GM19193 (cell line): Measurements from ENCODE around the gene TXN2.

Experiments used
- POLR2A ChIP-seq: IDR thresholded peaks from 4 replicates; pipeline ENCODE4 v1.6.1; 2011; ENCODE audit not compliant: insufficient read depth, insufficient read length; ENCODE audit errors: extremely low read depth

The TXN2 gene

GRCh38 chr22:36452250-36452977, 29.0 kb downstream of the TXN2 start:
- no peak for TF ChIP-seq POLR2A

DNA sequence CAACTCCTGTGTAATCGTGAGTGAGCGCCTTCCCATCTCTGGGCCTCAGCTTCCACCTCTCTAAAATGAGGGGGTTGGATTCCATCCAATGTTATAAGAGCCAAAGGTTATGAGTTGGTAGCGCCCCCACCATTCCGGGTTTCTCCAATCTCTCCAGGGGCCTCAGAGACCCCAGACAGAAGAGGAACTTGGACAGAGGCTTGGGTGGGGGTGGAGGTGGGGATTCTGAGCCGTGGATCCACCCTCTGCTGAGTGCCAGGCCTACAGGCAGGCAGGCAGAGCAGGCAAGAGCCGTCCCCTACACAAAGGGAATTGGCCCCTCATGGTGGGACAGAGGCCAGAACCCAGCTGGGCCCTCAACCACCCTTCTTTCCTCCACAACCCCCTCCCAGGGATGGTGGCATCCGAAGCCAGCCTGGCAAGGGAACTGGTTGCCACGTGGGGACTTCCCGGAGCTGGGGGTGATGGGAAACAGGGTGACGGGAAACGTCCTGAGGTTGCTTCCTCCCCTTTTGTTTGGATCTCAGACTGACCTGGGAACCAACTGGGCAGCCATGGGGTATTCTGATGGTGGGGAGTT, 31.8 kb downstream of the TXN2 start:
- no peak for TF ChIP-seq POLR2A

- no peak for TF ChIP-seq POLR2A
These were observed 33.8 kb downstream of the TXN2 start for GRCh38 chr22:36447632-36448031.

- no peak for TF ChIP-seq POLR2A
These were observed 36.2 kb downstream of the TXN2 start for GRCh38 chr22:36445158-36445668.

DNA sequence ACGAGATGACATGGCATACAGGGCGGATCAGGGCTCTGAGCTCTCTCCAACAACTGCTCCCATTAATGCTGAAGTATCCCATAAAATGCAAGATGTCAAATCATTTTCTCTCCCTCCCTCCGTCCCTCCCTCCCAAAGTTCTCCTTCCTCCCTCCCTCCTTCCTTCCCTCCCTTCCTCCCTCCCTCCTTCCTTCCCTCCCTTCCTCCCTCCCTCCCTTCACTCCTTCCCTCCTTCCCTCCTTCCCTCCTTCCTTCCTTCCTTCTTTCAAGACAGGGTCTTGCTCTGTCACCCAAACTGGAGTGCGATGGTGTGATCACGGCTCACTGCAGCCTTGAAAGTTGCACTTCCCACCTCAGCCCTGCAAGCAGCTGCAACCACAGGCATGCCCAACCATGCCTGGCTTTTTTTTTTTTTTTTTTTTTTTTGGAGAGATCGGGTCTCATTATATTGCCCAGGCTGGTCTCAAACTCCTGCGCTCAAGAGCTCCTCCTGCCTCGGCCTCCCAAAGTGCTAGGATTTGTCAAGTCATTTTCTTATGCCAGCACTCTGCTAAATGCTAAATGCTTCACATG, 38.2 kb downstream of the TXN2 start:
- TF ChIP-seq POLR2A, result no peak

DNA sequence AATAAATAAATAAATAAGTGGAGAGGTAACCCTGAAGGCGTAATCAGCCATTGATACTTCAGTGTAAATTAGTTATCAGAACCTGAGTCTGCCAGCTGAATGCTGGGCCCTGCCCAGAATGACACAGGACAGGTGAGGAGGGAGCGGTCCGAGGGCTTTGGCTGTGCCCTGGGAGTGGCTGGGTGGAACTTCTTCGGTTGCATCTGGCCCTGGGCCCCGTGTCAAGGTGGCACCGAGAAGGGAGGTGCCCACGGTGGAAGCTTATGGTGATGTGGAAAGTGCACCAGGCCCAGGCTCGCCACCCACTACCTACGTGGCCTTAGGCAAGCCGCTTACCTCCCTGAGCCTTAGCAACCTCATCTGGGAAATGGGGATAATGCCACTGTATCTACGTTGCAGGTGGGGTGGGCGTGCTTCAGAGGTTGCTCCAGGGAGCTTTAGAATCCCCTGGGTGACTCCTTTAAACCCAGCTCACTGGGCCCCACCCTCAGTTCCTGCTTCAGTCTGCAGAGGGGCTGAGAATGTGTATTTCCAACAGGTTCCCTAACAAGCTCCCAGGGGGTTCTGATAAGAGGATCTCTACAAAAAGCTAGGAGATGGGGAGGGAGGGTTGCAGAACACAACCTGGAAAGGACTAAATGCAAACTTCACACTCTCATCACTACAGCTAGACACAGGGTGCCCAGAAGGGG, 38.8 kb downstream of the TXN2 start:
- TF ChIP-seq POLR2A, result no peak

GRCh38 chr22:36440429-36441002, 40.9 kb downstream of the TXN2 start:
- no peak for TF ChIP-seq POLR2A

- no peak for TF ChIP-seq POLR2A
These were observed 41.8 kb downstream of the TXN2 start for GRCh38 chr22:36439481-36440271.

DNA sequence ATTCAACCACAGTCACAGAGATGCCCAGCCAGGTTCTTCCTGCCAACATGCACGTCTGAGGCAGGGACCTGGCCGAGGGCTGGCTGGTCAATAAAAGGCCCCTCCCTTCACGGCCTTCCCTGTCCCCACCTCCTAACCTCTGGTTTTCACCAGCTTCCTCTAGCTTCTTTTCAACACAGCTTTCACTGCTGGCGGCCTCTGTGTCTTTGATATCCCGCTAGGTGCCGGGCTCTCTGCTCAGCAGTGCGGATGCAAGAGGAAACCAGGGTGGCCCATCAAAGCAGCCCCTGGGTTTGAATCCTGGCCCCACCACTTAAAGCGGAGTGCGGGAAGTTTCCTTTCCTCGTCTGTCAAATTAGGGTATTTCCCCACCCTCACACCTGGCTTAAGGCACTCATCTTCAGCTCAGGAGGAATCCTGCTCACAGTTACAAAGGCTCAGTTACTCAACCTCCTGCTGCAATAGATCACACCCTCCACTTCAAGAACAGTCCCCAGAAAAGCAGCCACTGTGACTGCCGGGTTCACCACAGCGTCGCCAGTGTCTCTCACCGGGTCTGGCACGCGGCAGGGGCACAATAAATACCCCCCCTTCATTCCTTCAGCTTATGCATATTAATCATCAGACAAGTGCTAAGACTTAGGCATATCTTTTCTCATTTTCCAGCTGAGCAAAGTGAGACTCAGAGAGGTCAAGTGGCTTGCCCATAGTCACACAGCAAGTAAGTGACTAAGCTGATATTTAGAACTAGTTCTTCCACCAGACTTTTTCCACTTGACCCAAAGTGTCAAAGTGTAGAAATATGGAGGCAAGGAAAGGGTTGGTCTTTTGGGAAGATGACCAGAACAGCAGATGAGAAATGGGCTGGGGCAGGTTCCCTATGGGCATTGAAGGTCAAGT, 45.7 kb downstream of the TXN2 start:
- TF ChIP-seq POLR2A, result no peak

- no peak for TF ChIP-seq POLR2A
These were observed 47.9 kb downstream of the TXN2 start for GRCh38 chr22:36433318-36434231.

DNA sequence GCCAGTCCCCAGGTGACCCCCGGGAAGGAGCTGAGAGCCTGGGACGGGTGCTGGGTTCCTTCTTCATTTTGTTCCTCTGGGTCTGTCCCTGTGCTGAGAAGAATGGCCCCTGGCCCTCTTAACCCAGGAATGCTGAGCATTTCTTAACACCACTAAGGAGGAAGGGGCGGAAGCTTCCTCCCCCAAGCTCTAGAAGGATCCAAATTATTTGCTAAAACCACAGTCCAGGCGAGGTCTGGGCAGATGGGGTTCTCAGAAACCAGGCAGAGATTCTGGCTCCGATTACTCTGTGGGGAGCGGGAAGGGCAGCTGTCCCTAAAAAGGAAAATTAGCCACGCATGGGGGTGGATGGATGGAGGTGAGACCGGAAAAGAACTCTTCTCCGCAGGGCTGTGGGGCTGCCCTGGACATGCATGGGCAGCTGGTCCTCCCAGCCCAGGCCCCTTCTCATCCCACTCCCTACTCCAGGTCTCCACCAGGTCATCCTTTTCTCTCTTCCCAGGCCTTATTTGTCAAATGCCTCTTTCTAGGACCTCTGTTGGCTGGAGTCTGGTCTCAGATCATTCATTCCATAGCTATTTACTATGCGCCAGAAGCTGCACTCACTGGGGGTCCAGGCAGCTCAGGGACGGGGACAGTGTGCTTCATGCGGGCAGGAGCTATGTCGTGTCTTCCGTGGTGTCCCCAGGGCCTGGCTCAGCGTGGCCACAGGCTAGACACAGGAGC, 48.7 kb downstream of the TXN2 start:
- TF ChIP-seq POLR2A, result no peak

DNA sequence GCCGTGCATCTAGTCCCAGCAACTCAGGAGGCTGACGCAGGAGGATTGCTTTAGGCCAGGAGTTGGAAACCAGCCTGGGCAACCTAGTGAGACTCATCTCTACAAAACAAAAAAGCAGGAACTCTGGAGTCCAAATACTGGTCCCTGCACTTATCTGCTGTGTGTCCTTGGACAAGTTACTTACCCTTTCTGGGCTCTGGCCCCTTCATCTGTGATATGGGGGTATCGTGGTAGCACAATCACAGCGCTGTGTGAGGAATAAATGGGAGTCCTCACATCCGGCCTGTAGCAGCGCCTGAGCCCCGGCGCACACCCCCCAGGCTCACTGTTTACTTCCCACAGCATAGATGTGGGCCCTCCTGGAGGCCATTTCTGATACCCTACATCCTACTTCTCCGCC, 49.5 kb downstream of the TXN2 start:
- TF ChIP-seq POLR2A, result no peak

GRCh38 chr22:36430863-36431262, 50.6 kb downstream of the TXN2 start:
- no peak for TF ChIP-seq POLR2A
